HG03378 (cell line): ENCODE results near the gene ZNF12.
"Not testable (repeated sequence)": the region's sequence is repeated elsewhere in the genome, so short reads cannot be mapped to it uniquely, and the experiment has no call there.

ENCODE experiments used
- ATAC-seq: cut with Tn5 transposase; IDR thresholded peaks from one replicate; pipeline ENCODE4 v1.9.1; 2021; ENCODE audit warnings: mild to moderate bottlenecking, moderate library complexity; ENCODE audit not compliant: unreplicated experiment

ZNF12 gene

DNA sequence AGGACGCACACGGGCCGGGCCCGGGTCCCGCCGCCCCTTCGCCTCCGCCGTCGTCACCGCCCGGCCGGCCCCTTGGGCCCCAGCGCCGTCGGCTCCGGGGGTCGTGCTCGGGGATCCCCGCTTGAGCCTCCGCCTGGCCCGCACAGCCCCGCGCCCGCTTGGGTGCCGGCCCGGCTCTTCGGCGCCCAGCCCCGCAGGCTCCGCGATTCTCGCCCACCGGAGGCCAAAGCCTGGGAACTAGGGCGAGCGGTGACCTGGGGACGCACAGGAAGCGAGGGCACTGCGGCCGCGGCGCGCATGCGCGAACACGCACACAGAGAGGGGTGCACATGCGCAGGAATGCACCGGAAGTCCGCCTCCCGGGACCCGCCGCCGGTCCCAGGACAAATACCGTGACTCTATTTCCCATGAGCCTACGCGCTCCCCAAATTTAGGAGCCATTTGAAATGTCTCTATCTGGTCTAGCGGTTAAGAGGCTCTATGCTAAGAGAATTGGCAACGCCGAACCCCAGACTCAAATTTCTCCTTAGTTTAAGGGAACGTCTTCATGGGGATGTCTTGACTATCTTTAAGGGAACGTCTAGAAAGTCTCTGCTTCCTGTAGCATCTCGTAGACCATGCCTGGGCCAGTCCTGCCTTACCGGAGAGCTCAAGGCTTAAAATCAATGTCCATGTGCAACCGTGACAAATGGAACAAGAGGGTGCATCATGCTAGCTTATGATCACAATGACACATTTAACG, at the start of gene ZNF12:
TSS of gene ZNF12 (minus strand) at position 282 of the 742 bp plus-strand sequence. CDS start 1,774 bp downstream, outside the sequence.
- peak; percentile 86 for ATAC-seq

DNA sequence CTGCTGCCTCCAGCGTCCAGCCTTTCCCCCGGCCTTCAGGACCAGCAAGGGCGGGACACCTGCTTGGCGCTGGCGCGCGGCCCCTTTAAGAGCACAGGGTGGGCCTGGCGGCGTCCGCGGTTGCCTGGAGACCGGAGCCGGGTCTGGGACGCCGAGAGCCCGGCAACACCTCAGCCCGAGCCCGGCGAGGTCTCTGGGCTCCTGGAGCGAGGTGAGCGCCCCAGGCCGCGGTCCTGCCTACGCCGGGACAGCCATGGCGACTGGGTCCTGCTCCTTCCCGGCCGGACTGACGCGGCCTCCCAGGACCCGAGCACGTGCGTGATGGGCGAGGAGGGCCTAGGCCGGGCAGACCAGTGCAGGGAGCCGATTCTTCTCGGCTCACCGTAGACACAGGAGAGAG, 47.2 kb upstream of the ZNF12 start, which contains the start of gene RSPH10B2:
TSS of gene RSPH10B2 (plus strand) at position 140 of the 400 bp plus-strand sequence. CDS start 3,575 bp downstream, outside the sequence.
- ATAC-seq, result not testable (repeated sequence)

GRCh38 chr7:6750173-6750572, 43.4 kb upstream of the ZNF12 start:
- not testable (repeated sequence) for ATAC-seq

- ATAC-seq, result not testable (repeated sequence)
Measured at GRCh38 chr7:6749335-6749734, 42.6 kb upstream of the ZNF12 start.

DNA sequence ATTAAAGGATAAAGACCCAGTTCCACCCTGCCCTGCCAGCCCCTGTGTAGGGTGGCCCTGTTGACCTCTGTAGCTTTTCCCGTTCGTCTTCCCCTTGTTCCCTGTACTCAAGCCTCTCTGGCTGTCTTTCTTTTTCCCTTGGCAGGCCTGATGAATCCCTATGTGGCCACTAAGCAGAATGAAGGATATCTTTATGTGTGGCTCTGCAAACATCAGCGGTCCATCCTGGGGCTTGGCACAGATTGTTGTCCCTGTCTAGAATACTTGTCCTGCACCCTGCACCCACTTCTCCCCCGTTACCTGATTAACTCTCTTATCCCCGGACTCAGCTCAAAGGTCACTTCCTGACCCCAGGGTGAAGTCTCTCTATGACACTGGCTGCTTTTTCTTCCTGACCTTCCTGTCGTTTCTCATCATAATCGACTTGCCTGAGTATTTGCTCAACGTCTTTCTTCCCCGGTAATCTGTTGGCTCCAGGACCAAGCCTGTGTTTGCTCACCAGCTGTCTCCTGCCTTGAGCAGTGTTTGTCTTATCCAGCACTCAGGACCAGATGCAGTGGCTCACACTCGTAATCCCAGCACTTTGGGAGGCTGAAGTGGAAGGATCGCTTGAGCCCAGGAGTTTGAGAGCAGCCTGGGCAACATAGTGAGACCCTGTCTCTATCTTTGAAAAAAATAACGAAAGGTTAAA, 37.8 kb upstream of the ZNF12 start:
- ATAC-seq, result not testable (repeated sequence)

DNA sequence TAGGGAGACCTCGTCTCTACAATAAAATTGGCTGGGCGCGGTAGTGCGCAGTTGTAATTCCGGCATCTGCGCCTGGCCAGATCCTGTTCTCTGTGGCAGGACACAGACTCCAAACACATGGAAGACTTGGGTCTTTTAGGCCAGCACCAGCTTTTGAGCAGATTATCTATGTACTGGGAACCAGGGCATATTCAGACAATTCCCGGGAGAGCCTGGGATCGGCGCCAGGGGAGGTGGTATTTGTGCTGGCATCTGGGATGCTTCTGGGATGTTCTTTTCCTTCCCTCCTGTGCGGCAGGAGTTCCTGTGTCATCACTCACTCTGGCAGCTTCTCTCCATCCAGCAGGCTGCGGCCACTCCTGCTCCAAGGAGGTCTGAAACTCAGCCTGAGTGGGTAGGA, 31.7 kb upstream of the ZNF12 start:
- not testable (repeated sequence) for ATAC-seq

DNA sequence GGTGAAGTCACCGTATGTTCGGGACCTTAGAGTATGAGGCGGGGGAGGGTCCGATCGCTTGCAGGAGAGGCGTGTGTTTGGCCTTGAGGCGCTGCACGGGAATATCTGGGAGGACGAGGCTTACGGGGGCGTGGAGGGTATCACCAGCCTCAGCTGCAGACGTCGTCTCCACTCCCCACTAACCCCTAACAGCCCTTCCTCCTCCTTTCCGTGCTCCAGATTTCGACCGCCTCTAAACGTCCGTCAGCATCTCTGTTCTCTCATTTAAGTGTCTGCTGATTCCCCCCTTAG, 23.5 kb upstream of the ZNF12 start:
- ATAC-seq, result no peak

DNA sequence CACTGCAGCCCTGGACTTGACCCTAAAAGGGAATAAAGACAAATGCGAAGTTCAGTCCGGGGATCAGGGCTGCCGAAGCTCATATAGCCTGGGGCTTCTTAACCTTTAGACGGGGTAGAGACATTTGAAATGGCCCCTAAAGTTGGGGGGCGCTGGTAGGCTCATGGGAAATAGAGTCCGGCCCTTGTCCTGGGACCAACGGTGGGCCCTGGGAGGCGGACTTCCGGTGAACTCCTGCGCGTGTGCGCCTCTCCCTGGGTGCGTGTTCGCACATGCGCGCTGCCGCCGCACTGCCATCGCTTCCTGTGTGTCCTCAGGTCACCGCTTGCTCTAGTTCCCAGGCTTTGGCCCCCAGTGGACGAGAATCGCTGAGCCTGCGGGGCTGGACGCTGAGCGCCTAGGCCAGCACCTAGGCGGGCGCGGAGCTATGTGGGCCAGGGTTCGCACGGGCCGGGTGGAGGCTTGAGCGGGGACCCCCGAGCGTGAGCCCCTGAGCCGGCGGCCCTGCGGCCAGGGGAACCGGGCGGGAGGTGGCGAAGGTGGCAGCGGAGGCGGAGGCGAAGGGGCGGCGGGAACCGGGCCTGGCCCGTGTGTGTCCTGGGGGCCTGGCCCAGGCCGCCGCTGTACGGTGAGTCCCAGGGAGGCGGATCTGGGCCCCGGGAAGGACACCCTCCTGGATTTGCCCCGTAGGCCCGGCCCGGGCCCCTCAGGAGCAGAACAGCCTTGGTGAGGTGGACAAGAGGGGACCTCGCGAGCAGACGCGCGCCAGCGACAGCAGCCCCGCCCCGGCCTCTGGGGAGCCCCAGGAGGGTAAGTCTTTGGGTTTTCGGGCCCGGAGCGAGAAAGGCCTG, 23.0 kb upstream of the ZNF12 start:
- ATAC-seq, result peak; percentile 92

DNA sequence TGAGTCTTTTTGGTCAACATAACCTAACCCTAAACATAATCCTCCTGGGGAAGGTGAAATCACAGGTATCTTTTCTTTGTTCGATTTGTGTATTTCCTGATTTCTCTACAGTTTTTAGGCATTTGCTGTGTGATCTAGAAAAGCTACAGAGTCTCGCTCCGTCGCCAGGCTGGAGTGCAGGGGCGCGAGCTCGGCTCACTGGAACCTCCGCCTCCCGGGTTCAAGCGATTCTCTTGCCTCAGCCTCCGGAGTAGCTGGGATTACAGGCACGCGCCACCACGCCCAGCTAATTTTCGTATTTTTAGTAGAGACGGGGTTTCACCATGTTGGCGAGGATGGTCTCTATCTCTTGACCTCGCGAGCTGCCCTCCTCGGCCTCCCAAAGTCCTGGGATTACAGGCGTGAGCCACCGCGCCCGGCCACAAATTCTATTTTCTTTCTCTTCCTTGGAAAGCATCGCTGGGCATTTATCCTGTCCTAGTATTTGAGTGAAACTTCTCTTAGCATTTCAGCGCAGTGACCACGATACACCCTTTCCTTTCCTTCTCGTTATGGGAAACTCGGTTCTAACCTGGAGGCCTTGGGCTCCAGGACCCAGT, 22.2 kb upstream of the ZNF12 start:
- ATAC-seq, result not testable (repeated sequence)

DNA sequence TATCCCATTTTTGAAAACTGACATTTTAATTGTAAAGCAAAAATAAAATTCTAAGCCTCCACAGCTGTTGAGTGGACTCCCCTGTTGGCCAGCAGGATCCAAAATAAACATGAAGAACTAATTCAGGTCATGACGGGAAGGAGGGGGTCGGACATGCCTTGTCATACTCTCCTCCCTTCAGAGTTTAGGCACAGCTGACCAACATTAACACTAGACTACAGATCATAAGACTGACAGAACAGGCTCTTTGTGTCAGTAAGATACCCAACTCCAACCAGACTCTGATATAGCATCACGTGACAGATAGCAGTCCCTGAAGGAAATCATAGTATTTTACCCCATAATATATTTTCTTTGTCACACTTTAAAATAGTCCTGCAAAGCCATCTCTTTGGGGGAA, 20.9 kb upstream of the ZNF12 start:
- ATAC-seq, result no peak

GRCh38 chr7:6726341-6726740, 19.6 kb upstream of the ZNF12 start:
- not testable (repeated sequence) for ATAC-seq

GRCh38 chr7:6725003-6725402, 18.3 kb upstream of the ZNF12 start:
- peak; percentile 57 for ATAC-seq

DNA sequence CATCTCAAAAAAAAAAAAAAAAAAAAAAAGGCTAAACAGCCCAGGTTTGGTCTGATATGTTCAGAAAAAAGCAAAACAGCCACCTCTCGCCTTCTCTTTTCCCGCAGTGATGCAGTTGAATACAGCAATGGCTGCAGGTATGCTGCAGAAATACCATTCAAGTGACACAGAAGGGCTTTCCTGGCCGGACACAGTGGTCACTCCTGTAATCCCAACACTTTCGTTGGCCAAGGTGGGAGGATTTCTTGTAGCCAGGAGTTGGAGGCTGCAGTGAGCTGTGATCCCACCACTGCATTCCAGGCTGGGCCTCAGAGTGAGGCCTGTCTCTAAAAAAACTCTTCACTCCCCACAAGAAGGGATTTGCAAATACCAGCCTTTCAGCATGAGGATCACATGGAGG, 17.6 kb upstream of the ZNF12 start:
- ATAC-seq, result not testable (repeated sequence)

DNA sequence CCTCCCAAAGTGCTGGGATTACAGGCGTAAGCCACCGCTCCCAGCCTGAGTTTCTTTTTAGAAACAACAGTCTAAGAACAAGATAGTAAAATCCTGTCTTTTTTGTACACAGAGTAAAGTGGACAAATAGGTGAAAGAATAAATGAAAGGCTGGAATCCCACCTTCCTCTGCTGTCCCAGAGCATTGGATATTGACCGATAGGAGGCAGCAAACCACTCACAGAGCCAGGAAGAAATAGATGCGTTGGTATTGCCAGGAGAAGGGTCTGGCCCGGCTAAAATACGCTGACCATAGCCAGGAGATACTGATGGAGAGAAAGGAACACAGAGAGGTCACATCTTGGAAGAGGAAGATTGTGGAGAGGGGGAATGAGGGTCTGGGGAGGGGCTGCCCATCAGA, 11.4 kb upstream of the ZNF12 start:
- ATAC-seq, result no peak

DNA sequence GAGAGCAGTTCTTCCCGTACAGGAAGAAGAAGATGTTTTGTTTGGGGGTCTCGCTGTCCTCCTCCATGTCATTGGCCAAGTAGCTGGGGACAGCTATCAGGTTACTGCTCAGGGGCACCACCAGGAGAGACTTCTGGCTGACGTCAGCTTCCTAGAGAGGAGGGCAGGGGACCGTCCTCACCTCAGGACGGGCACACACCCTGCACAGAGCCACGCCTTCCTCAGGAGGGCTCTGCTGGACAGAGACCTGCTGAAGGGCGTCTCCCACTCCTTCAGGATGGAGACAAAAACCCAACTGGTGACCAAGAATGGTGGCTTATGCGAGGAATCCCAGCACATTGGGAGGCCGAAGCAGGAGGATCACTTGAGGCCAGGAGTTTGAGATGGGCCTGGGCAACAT, 9.2 kb upstream of the ZNF12 start:
- not testable (repeated sequence) for ATAC-seq

GRCh38 chr7:6714360-6714759, 7.6 kb upstream of the ZNF12 start:
- ATAC-seq, result no peak

GRCh38 chr7:6709808-6710207, 3.1 kb upstream of the ZNF12 start:
- ATAC-seq, result no peak

DNA sequence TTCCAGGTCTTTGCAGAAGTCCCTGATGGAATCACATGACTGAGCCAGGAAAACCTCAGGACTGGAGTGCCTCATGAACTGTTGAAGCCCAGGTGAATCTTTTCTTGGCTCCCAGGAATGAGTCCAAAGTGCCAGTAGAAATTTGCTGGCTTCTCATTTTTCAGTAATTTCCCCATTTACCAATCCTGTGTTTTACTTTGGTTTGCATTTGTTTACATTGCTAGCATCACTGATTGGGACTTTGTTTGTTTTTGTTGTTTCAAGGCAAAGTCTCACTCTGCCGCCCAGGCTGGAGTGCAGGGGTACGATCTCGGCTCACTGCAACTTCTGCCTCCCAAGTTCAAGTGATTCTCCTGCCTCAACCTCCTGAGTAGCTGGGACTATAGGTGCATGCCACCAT, 1.6 kb upstream of the ZNF12 start:
- no peak for ATAC-seq

GRCh38 chr7:6705959-6706665, 635 bp downstream of the ZNF12 start:
- peak; percentile 21 for ATAC-seq

DNA sequence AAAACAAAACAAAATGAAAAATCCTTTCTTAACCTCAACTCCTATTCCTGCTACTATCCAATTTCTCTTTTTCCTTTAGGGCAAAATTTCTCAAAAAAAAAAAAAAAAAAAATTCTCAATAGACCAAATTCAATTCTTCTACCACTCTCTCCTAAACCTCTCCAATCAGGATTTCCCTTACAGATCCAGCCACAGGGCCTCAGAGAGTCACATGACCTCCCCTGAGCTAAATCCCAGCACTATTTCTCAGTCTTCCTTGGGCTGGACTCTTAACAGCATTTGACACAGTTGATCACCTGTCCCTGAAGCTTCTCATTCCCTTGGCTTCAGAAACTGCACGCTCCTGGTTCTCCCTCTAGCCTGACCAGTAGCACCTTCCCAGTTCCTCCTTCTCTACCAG, 4.9 kb downstream of the ZNF12 start:
- no peak for ATAC-seq
